Endothelial cell of umbilical vein (primary cell): Measurements from ENCODE around the gene OTUD1. TPM values are rescaled to one million over a fixed set of nuclear protein-coding genes. Genes with fewer than 3 reads are reported as not detected.

Experiments
- BruUV-seq: library from RNA; stranded (reverse); fragments of 400-500 nt; replicated peaks from 2 replicates; lab custom pipeline; 2021; lab: Mats Ljungman, UMichigan
- CTCF ChIA-PET: fragments of 300-600, 350-600 bp; sonication (Branson Sonifier 250); formaldehyde crosslinking; loops from one replicate; lab custom pipeline; 2021; ENCODE audit warnings: antibody characterized with exemption, inconsistent platforms; lab: Charles Lee
- POLR2A ChIA-PET: fragments of 300-600, 350-600 bp; sonication (Branson Sonifier 250); formaldehyde crosslinking; loops from one replicate; lab custom pipeline; 2021; ENCODE audit warnings: antibody characterized with exemption, inconsistent platforms; lab: Charles Lee
- DNase-seq: peaks from one replicate; pipeline ENCODE4 v3.0.0-alpha.2; 2011; ENCODE audit warnings: low read depth, low spot score
- FAIRE-seq: peaks from 2 replicates; lab custom pipeline; 2011; peaks lifted over from hg19 to GRCh38; lab: Jason Lieb, UNC
- H2AFZ ChIP-seq: 2 replicates; pipeline ENCODE4 v1.6.0; 2012; ENCODE audit warnings: low read depth, low read length, control low read depth, inconsistent platforms
- H3K27ac ChIP-seq: 2 replicates; pipeline ENCODE4 v1.5.1; 2011; ENCODE audit warnings: low read depth, mild to moderate bottlenecking, control low read depth, low read length, moderate library complexity; ENCODE audit not compliant: insufficient read depth
- H3K27me3 ChIP-seq, 2 experiments: 2 replicates each; pipeline versions ENCODE4 v1.6.0 to v1.6.1; 2011; ENCODE audit warnings: low read length in 2 of 2, mixed read lengths in 1 of 2; ENCODE audit not compliant: control insufficient read depth in 2 of 2, insufficient read depth in 2 of 2
- H3K36me3 ChIP-seq, 2 experiments: 2 replicates in 1 of 2; 3 replicates in 1 of 2; pipeline ENCODE4 v1.5.1; 2011; ENCODE audit warnings: low read length in 2 of 2, mild to moderate bottlenecking in 1 of 2, moderate library complexity in 1 of 2; ENCODE audit not compliant: control insufficient read depth in 2 of 2, insufficient read depth in 2 of 2; ENCODE audit errors: extremely low read depth in 1 of 2
- H3K4me1 ChIP-seq: 3 replicates; pipeline ENCODE4 v1.5.1; 2011; ENCODE audit warnings: mild to moderate bottlenecking, low read length; ENCODE audit not compliant: control insufficient read depth, insufficient read depth; ENCODE audit errors: extremely low read depth
- H3K4me2 ChIP-seq: 2 replicates; pipeline ENCODE4 v1.6.1; 2011; ENCODE audit warnings: low read length, control low read depth, mixed read lengths; ENCODE audit not compliant: insufficient read depth
- H3K4me3 ChIP-seq, 3 experiments: fragments of 200-600 bp in 1 of 3; sonication (generic), shearing (Covaris generic) in 1 of 3; replicated peaks in 1 of 3; 2 replicates each; pipeline ENCODE4 v1.5.1; 2011 to 2016; ENCODE audit warnings: control low read depth in 3 of 3, low read length in 3 of 3, mild to moderate bottlenecking in 2 of 3, inconsistent platforms in 1 of 3, low read depth in 1 of 3, moderate library complexity in 1 of 3; ENCODE audit not compliant: insufficient read depth in 1 of 3
- H3K79me2 ChIP-seq: 2 replicates; pipeline ENCODE4 v1.6.0; 2012; ENCODE audit warnings: low read length, inconsistent platforms; ENCODE audit not compliant: control insufficient read depth, insufficient read depth
- H3K9ac ChIP-seq: replicated peaks from 2 replicates; pipeline ENCODE3; 2011; ENCODE audit warnings: low read length, control low read depth; ENCODE audit not compliant: insufficient read depth; ENCODE audit errors: extremely low read depth
- H3K9me1 ChIP-seq: replicated peaks from 3 replicates; pipeline ENCODE4 v1.6.0; 2011; ENCODE audit warnings: mild to moderate bottlenecking, low read length; ENCODE audit not compliant: control insufficient read depth, insufficient read depth; ENCODE audit errors: extremely low read depth
- H3K9me3 ChIP-seq: replicated peaks from 2 replicates; pipeline ENCODE4 v1.5.1; 2012; ENCODE audit warnings: low read length, inconsistent platforms; ENCODE audit not compliant: control insufficient read depth, insufficient read depth
- H4K20me1 ChIP-seq: replicated peaks from 2 replicates; pipeline ENCODE3; 2011; ENCODE audit warnings: mild to moderate bottlenecking, low read length; ENCODE audit not compliant: control insufficient read depth, insufficient read depth; ENCODE audit errors: extremely low read depth
- EZH2 ChIP-seq: IDR thresholded peaks from 2 replicates; pipeline ENCODE4 v1.6.1; 2012; ENCODE audit warnings: borderline replicate concordance, low read depth, mild to moderate bottlenecking, moderate library complexity, low read length, inconsistent platforms; ENCODE audit not compliant: severe bottlenecking
- FOS ChIP-seq: IDR thresholded peaks from 2 replicates; pipeline ENCODE4 v1.6.1; 2011; ENCODE audit warnings: mild to moderate bottlenecking, low read length, moderate library complexity, borderline replicate concordance; ENCODE audit not compliant: insufficient read depth
- GATA2 ChIP-seq: IDR thresholded peaks from 2 replicates; pipeline ENCODE4 v1.7.0; 2011; ENCODE audit warnings: low read depth, mild to moderate bottlenecking, moderate library complexity, mixed read lengths, low read length; ENCODE audit not compliant: insufficient read length, insufficient read depth
- JUN ChIP-seq: IDR thresholded peaks from 2 replicates; pipeline ENCODE4 v1.6.1; 2011; ENCODE audit warnings: borderline replicate concordance, low read depth; ENCODE audit not compliant: insufficient read length, insufficient read depth
- MYC ChIP-seq: IDR thresholded peaks from one replicate; pipeline ENCODE4 v1.6.1; 2011; ENCODE audit warnings: mild to moderate bottlenecking, low read depth, low read length
- POLR2A ChIP-seq: IDR thresholded peaks from 2 replicates; pipeline ENCODE4 v1.6.1; 2012; ENCODE audit warnings: low read depth, mild to moderate bottlenecking, control low read depth, low read length
- POLR2AphosphoS5 ChIP-seq: IDR thresholded peaks from 2 replicates; pipeline ENCODE4 v1.6.1; 2012; ENCODE audit warnings: low read depth, mild to moderate bottlenecking, control low read depth, low read length, moderate library complexity; ENCODE audit not compliant: insufficient read depth
- dilution Hi-C: fragments of 300-500 bp; cut with MboI; formaldehyde crosslinking; loops from one replicate; pipeline ENCODE4 v1.15.0; 2019; ENCODE audit warnings: low sequenced_read_pairs; ENCODE audit not compliant: extremely low pct_ligation_motif_present
- intact Hi-C: fragments of 100-400 bp; cut with micrococcal nuclease; formaldehyde crosslinking; loops from one replicate; pipeline ENCODE4 v1.10.0; 2022
- polyA plus RNA-seq, 4 experiments: library from polyadenylated mRNA; depleted of rRNA in 3 of 4; stranded (reverse) in 3 of 4; unstranded in 1 of 4; fragments of >200 nt; gene quantifications; 2 replicates each; pipeline versions ENCODE4 v1.2.1 to v1.2.3, GENCODE V29; 2011 to 2012; ENCODE audit warnings: missing spikeins in 1 of 4
- total RNA-seq: library from RNA; stranded (reverse); gene quantifications from 2 replicates; pipeline ENCODE4 v1.2.3, GENCODE V29; 2021
- TF ChIP-seq, protein P1 (sequence below), 2 donors: IDR thresholded peaks; 1 replicate in 1 of 2; 2 replicates in 1 of 2; pipeline ENCODE4 v1.5.1; 2011; ENCODE audit warnings: low read length in 2 of 2, mild to moderate bottlenecking in 2 of 2, moderate library complexity in 2 of 2, control low read depth in 1 of 2, inconsistent platforms in 1 of 2, low read depth in 1 of 2; ENCODE audit not compliant: insufficient read depth in 1 of 2; ENCODE audit errors: extremely low read depth in 1 of 2
- TF ChIP-seq, protein P2 (sequence below): IDR thresholded peaks from 2 replicates; pipeline ENCODE4 v1.6.1; 2011; ENCODE audit not compliant: insufficient read depth, insufficient read length

The OTUD1 gene
- total and polyA plus RNA-seq, 2 donors (not counting 3 experiments of a cell fraction or from before 2014, with no cell fraction given), result 2.2 to 4.8 TPM

DNA sequence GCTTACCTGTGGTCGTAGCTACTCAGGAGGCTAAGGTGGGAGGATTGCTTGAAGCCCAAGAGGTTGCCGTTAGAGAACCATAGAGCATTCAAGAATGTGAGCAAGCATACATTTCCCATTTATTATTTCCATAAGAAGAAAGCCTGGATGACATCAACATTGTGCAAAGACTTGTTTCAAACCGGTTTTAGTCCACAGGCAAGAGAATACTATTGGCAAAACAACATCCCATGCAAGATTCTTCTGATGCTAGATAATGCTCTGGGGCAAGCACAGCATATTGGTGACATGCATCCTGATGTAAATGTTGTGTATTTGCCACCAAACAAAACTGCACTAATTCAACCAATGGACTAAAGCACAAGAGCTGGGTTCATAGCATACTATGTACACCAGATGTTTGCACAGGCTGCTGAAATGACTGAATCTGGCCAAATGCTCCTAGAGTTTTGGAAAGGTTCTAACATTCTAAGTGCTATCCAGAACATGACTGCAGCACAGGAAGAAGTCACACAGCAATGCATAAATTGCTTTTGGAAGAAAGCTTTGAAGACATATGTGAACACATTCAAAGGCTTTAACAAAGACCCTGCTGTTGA is 42.6 kb downstream of the OTUD1 start:
- FAIRE-seq, result no peak
- dilution Hi-C loops, result no loop called here

More for the DNA sequence above, 42.6 kb downstream of the OTUD1 start:
- Histone ChIP-seq H3K4me3 (no peak overlapping the region), H4K20me1 (no peaks in the 10 kb centered on the region), H3K9ac (no peak overlapping the region), H2AFZ (no peak overlapping the region), H3K9me3 (no peaks in the 10 kb centered on the region), H3K4me1 (no peaks in the 10 kb centered on the region), H3K4me2 (no peak overlapping the region), H3K79me2 (no peaks in the 10 kb centered on the region), H3K27ac (no peak overlapping the region), H3K27me3 (no peaks in the 10 kb centered on the region), H3K9me1 (no peaks in the 10 kb centered on the region), H3K36me3 (no peaks in the 10 kb centered on the region)
- intact Hi-C loops, result no loop called here
- DNase-seq, result no peak
- no TSS peak for BruUV-seq
- TF ChIP-seq, protein P1, sequence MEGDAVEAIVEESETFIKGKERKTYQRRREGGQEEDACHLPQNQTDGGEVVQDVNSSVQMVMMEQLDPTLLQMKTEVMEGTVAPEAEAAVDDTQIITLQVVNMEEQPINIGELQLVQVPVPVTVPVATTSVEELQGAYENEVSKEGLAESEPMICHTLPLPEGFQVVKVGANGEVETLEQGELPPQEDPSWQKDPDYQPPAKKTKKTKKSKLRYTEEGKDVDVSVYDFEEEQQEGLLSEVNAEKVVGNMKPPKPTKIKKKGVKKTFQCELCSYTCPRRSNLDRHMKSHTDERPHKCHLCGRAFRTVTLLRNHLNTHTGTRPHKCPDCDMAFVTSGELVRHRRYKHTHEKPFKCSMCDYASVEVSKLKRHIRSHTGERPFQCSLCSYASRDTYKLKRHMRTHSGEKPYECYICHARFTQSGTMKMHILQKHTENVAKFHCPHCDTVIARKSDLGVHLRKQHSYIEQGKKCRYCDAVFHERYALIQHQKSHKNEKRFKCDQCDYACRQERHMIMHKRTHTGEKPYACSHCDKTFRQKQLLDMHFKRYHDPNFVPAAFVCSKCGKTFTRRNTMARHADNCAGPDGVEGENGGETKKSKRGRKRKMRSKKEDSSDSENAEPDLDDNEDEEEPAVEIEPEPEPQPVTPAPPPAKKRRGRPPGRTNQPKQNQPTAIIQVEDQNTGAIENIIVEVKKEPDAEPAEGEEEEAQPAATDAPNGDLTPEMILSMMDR (IDR thresholded peaks at IDR 0.05; ENCODE audit: extremely low read depth in 1 of 2, insufficient read depth in 1 of 2, low read depth in 1 of 2, low read length in 2 of 2), result no peak
- TF ChIP-seq GATA2 (no peak), POLR2AphosphoS5 (no peak), JUN (no peak), MYC (no peak), POLR2A (no peak), FOS (no peak), EZH2 (no peak)
- TF ChIP-seq, protein P2, sequence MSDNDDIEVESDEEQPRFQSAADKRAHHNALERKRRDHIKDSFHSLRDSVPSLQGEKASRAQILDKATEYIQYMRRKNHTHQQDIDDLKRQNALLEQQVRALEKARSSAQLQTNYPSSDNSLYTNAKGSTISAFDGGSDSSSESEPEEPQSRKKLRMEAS, result no peak
- CTCF ChIA-PET, result no interaction called here
- POLR2A ChIA-PET, result no interaction called here
